Prostate gland (tissue), 2 donors: ENCODE data around the gene CRYBG1. TPM values are rescaled to one million over a fixed set of nuclear protein-coding genes. Genes with fewer than 3 reads are reported as not detected.
A peak's percentile ranks its signal among the peaks of the same experiment; 100 is the strongest.
"Not testable (repeated sequence)": the region's sequence is repeated elsewhere in the genome, so short reads cannot be mapped to it uniquely, and the experiment has no call there.

Source experiments
- DNase-seq: peaks from one replicate; pipeline ENCODE4 v3.0.0-alpha.2; 2019; ENCODE audit warnings: low spot score
- H3K27ac ChIP-seq, 2 donors: fragments of 200-600 bp; sonication (generic); 2 replicates each; pipeline ENCODE4 v1.5.1; 2017 to 2019
- H3K27me3 ChIP-seq: fragments of 200-600 bp; sonication (generic); replicated peaks from 2 replicates; pipeline ENCODE4 v1.5.1; 2019; ENCODE audit not compliant: insufficient read depth
- H3K36me3 ChIP-seq, 2 donors: fragments of 200-600 bp; sonication (generic); 1 replicate in 1 of 2; 2 replicates in 1 of 2; pipeline versions ENCODE4 v1.5.1 to v1.8.1; 2017 to 2019
- H3K4me1 ChIP-seq: fragments of 200-600 bp; sonication (generic); replicated peaks from 2 replicates; pipeline ENCODE4 v1.5.1; 2019
- H3K4me3 ChIP-seq, 2 donors: fragments of 200-600 bp; sonication (generic); 2 replicates each; pipeline ENCODE4 v1.5.1; 2017 to 2019
- H3K9me3 ChIP-seq: fragments of 200-600 bp; sonication (generic); 2 replicates; pipeline ENCODE4 v1.5.1; 2017
- CTCF ChIP-seq, 4 experiments: fragments of 200-600 bp in 2 of 4; fragments of 450-650 bp in 2 of 4; sonication (generic) in 2 of 4; IDR thresholded peaks; 1 replicate in 3 of 4; 2 replicates in 1 of 4; pipeline ENCODE4 v1.5.1; 2016 to 2019; ENCODE audit warnings: antibody characterized with exemption in 4 of 4, mild to moderate bottlenecking in 2 of 4, moderate library complexity in 2 of 4
- POLR2A ChIP-seq: fragments of 450-650 bp; IDR thresholded peaks from one replicate; pipeline ENCODE4 v1.6.1; 2016; ENCODE audit warnings: antibody characterized with exemption, mild to moderate bottlenecking
- POLR2AphosphoS5 ChIP-seq: sonication (generic); formaldehyde crosslinking; IDR thresholded peaks from one replicate; pipeline ENCODE4 v1.6.1; 2017; ENCODE audit warnings: antibody characterized with exemption
- WGBS: methylation state at CpG from one replicate; pipeline ENCODE4 v1.1.5; 2018; 5-methylcytosine and 5-hydroxymethylcytosine counted together
- intact Hi-C: fragments of 100-400 bp; cut with DNase I; formaldehyde crosslinking; loops from one replicate; pipeline ENCODE4 v1.14.2; 2022
- total RNA-seq, 2 donors: library from RNA; depleted of rRNA; stranded (reverse); fragments of >200 nt; gene quantifications; one replicate each; pipeline ENCODE4 v1.1.0, GENCODE V29; 2016

Gene CRYBG1
- total RNA-seq, 2 donors from 2014 or later = 39.9 to 75.4 TPM

GRCh38 chr6:106546691-106547414, 186.3 kb downstream of the CRYBG1 start:
- intact Hi-C loops = no loop called here
- DNase-seq = no peak
- peaks cover 8% of the 10 kb centered on the region for H3K4me1 ChIP-seq
- H3K36me3 ChIP-seq = no peaks in the 10 kb centered on the region
- TF ChIP-seq POLR2A (no peak), CTCF (IDR thresholded peaks at IDR 0.05) (no peak), POLR2AphosphoS5 (no peak)
- no peak overlapping the region for H3K4me3 ChIP-seq
- H3K27ac ChIP-seq = peak overlapping the region; percentile 25 to 49
- WGBS = 20% methylated on average over 5 of the region's 5 CpGs
- no peaks in the 10 kb centered on the region for H3K27me3 ChIP-seq
- no peaks in the 10 kb centered on the region for H3K9me3 ChIP-seq

GRCh38 chr6:106547601-106548453, 187.3 kb downstream of the CRYBG1 start:
- DNase-seq = peak; percentile 20
- TF ChIP-seq POLR2AphosphoS5 = peak; percentile 57
- no peak for TF ChIP-seq POLR2A
- Histone ChIP-seq H3K4me1 (peaks cover 8% of the 10 kb centered on the region), H3K36me3 (no peaks in the 10 kb centered on the region), H3K4me3 (no peak overlapping the region), H3K27ac (peak overlapping the region; percentile 25 to 49), H3K27me3 (no peaks in the 10 kb centered on the region), H3K9me3 (no peaks in the 10 kb centered on the region)
- 32% methylated on average over 6 of the region's 6 CpGs for WGBS
- intact Hi-C loops = no loop called here

GRCh38 chr6:106548926-106549455, 188.5 kb downstream of the CRYBG1 start:
- H3K9me3 ChIP-seq, H3K27me3 ChIP-seq, H3K27ac ChIP-seq, H3K36me3 ChIP-seq, H3K4me3 ChIP-seq, DNase-seq, intact Hi-C loops, H3K4me1 ChIP-seq: not testable (repeated sequence)
- 91% methylated on average over 6 of the region's 6 CpGs for WGBS

- no peaks in the 10 kb centered on the region for H3K9me3 ChIP-seq
- intact Hi-C loops = no loop called here
- 84% methylated on average over 1 of the region's 1 CpG for WGBS
- no peaks in the 10 kb centered on the region for H3K27me3 ChIP-seq
- peaks cover 8% of the 10 kb centered on the region for H3K4me1 ChIP-seq
- no peak overlapping the region for H3K27ac ChIP-seq
- DNase-seq = no peak
- H3K36me3 ChIP-seq = no peaks in the 10 kb centered on the region
- H3K4me3 ChIP-seq = no peak overlapping the region
- TF ChIP-seq CTCF (IDR thresholded peaks at IDR 0.05) (no peak), POLR2A (no peak), POLR2AphosphoS5 (no peak)
Measured at GRCh38 chr6:106549521-106549920, 189.0 kb downstream of the CRYBG1 start.

GRCh38 chr6:106551155-106551554, 190.6 kb downstream of the CRYBG1 start:
- H3K9me3 ChIP-seq = no peaks in the 10 kb centered on the region
- H3K36me3 ChIP-seq = no peaks in the 10 kb centered on the region
- WGBS = 98% methylated on average over 3 of the region's 3 CpGs
- TF ChIP-seq POLR2AphosphoS5 (no peak), CTCF (IDR thresholded peaks at IDR 0.05) (no peak), POLR2A (no peak)
- H3K4me1 ChIP-seq = peaks cover 8% of the 10 kb centered on the region
- H3K27ac ChIP-seq = no peak overlapping the region
- H3K27me3 ChIP-seq = no peaks in the 10 kb centered on the region
- DNase-seq = no peak
- intact Hi-C loops = no loop called here
- H3K4me3 ChIP-seq = no peak overlapping the region
